HepG2 (cell line): Measurements from ENCODE around the gene TANGO2. TPM values are rescaled to one million over a fixed set of nuclear protein-coding genes. Genes with fewer than 3 reads are reported as not detected.

Experiments
- ATAC-seq: fragments of 200-7000 bp; cut with Tn5 transposase; 3 replicates; pipeline ENCODE4 v1.9.1; 2020; ENCODE audit warnings: mild to moderate bottlenecking, moderate library complexity
- BruUV-seq: library from RNA; stranded (reverse); fragments of 400-500 nt; replicated peaks from 2 replicates; lab custom pipeline; 2021; lab: Mats Ljungman, UMichigan
- CTCF ChIA-PET: fragments of 300-600 bp; formaldehyde crosslinking; extraction: SDS; loops from one replicate; lab custom pipeline; 2021; ENCODE audit warnings: low total read pairs, inconsistent platforms, low intra/inter-chr PET ratio; lab: Yijun Ruan, JAX
- POLR2A ChIA-PET: fragments of 350-600 bp; sonication (Branson Sonifier 250); formaldehyde crosslinking; loops from one replicate; lab custom pipeline; 2020; ENCODE audit warnings: antibody characterized with exemption, inconsistent platforms; lab: Yijun Ruan, JAX
- DNase-seq: peaks from one replicate; pipeline ENCODE4 v3.0.0-alpha.2; 2015; ENCODE audit warnings: low spot score
- FAIRE-seq: peaks from 3 replicates; lab custom pipeline; 2011; peaks lifted over from hg19 to GRCh38; lab: Jason Lieb, UNC
- H2AFZ ChIP-seq: one replicate; pipeline ENCODE4 v1.6.1; 2011; ENCODE audit warnings: low read length, inconsistent platforms
- H3K27ac ChIP-seq: fragments of 300-600 bp; 3 replicates; pipeline ENCODE4 v1.8.0; 2011; ENCODE audit warnings: mixed run types, mild to moderate bottlenecking, mixed read lengths, low read length, inconsistent platforms; ENCODE audit not compliant: insufficient read depth; ENCODE audit errors: extremely low read length
- H3K27me3 ChIP-seq, 2 experiments: fragments of 200-600 bp in 1 of 2; 2 replicates in 1 of 2; 3 replicates in 1 of 2; pipeline versions ENCODE4 v1.6.0 to v1.8.0; 2011; ENCODE audit warnings: low read length in 2 of 2, mild to moderate bottlenecking in 2 of 2, moderate library complexity in 2 of 2, inconsistent platforms in 1 of 2; ENCODE audit not compliant: insufficient read depth in 2 of 2, control insufficient read depth in 1 of 2
- H3K36me3 ChIP-seq, 2 experiments: fragments of 200-600 bp in 1 of 2; replicated peaks in 1 of 2; 2 replicates in 1 of 2; 3 replicates in 1 of 2; pipeline versions ENCODE4 v1.5.1 to v1.8.0; 2011; ENCODE audit warnings: low read length in 2 of 2, inconsistent platforms in 1 of 2; ENCODE audit not compliant: insufficient read depth in 2 of 2, control insufficient read depth in 1 of 2
- H3K4me1 ChIP-seq: 2 replicates; pipeline ENCODE4 v1.5.1; 2012; ENCODE audit warnings: low read length, inconsistent platforms; ENCODE audit not compliant: insufficient read depth
- H3K4me2 ChIP-seq: 2 replicates; pipeline ENCODE4 v1.6.0; 2011; ENCODE audit warnings: low read depth, low read length, inconsistent platforms
- H3K4me3 ChIP-seq, 3 experiments: fragments of 200-600 bp in 1 of 3; sonication (generic), shearing (Covaris generic) in 1 of 3; replicated peaks in 1 of 3; 2 replicates each; pipeline ENCODE4 v1.5.1; 2011 to 2016; ENCODE audit warnings: low read length in 3 of 3, inconsistent platforms in 2 of 3, low read depth in 2 of 3, mild to moderate bottlenecking in 2 of 3, control low read depth in 1 of 3, mixed read lengths in 1 of 3; ENCODE audit not compliant: insufficient read depth in 1 of 3
- H3K79me2 ChIP-seq: one replicate; pipeline ENCODE4 v1.6.1; 2011; ENCODE audit warnings: low read length, inconsistent platforms; ENCODE audit not compliant: insufficient read depth
- H3K9ac ChIP-seq: 2 replicates; pipeline ENCODE4 v1.6.0; 2011; ENCODE audit warnings: mild to moderate bottlenecking, low read depth, low read length, inconsistent platforms; ENCODE audit not compliant: insufficient read depth
- H3K9me3 ChIP-seq: 2 replicates; pipeline ENCODE4 v1.5.1; 2012; ENCODE audit warnings: mild to moderate bottlenecking, low read length
- H4K20me1 ChIP-seq: 2 replicates; pipeline ENCODE4 v1.6.0; 2011; ENCODE audit warnings: inconsistent platforms, mild to moderate bottlenecking, low read length, moderate library complexity; ENCODE audit not compliant: insufficient read depth
- AGO1 ChIP-seq: fragments of 200-400 bp; formaldehyde crosslinking; IDR thresholded peaks from 2 replicates; pipeline ENCODE4 v1.6.1; 2017; ENCODE audit warnings: mild to moderate bottlenecking, low read depth, low read length, moderate library complexity; ENCODE audit not compliant: poor library complexity, severe bottlenecking
- AGO2 ChIP-seq: fragments of 200-400 bp; formaldehyde crosslinking; optimal IDR thresholded peaks from 2 replicates; pipeline ENCODE3; 2017; ENCODE audit warnings: mild to moderate bottlenecking, low read depth, low read length, moderate library complexity
- MTF1 ChIP-seq: sonication (generic); formaldehyde crosslinking; IDR thresholded peaks from 2 replicates; pipeline ENCODE4 v1.5.0; 2020; ENCODE audit warnings: missing genetic modification reagents
- PHF8 ChIP-seq: sonication (generic); formaldehyde crosslinking; IDR thresholded peaks from 2 replicates; pipeline ENCODE4 v1.5.0; 2020; ENCODE audit warnings: missing genetic modification reagents
- POLR2A ChIP-seq, 2 experiments: IDR thresholded peaks; 2 replicates each; pipeline ENCODE4 v1.6.1; 2011; ENCODE audit warnings: low read depth in 2 of 2, low read length in 2 of 2, mild to moderate bottlenecking in 1 of 2, moderate library complexity in 1 of 2; ENCODE audit not compliant: insufficient read depth in 1 of 2
- RBFOX2 ChIP-seq: fragments of 200-400 bp; formaldehyde crosslinking; IDR thresholded peaks from 2 replicates; pipeline ENCODE4 v1.6.1; 2017; ENCODE audit warnings: low read depth, mild to moderate bottlenecking, low read length
- SAFB2 ChIP-seq: sonication (generic); formaldehyde crosslinking; IDR thresholded peaks from 2 replicates; pipeline ENCODE4 v1.5.1; 2020; ENCODE audit warnings: missing genetic modification reagents, low read depth, mild to moderate bottlenecking, borderline replicate concordance
- SRY ChIP-seq: sonication (generic); formaldehyde crosslinking; IDR thresholded peaks from 2 replicates; pipeline ENCODE4 v1.8.0; 2022; ENCODE audit warnings: mild to moderate bottlenecking, missing genetic modification reagents
- ZNF839 ChIP-seq: sonication (generic); formaldehyde crosslinking; IDR thresholded peaks from 2 replicates; pipeline ENCODE4 v1.4.0; 2020; ENCODE audit warnings: missing genetic modification reagents, mild to moderate bottlenecking, borderline replicate concordance
- whole genome bisulfite sequencing: methylation state at CpG from one replicate; pipeline ENCODE4 v1.1.6; 2017; ENCODE audit warnings: low lambda C conversion rate; 5-methylcytosine and 5-hydroxymethylcytosine counted together
- in situ Hi-C: cut with HindIII; loops from 2 replicates; pipeline ENCODE4 v1.10.0; 2017; ENCODE audit warnings: low pct_unique_long_range_greater_than_20kb; ENCODE audit not compliant: extremely low pct_ligation_motif_present
- intact Hi-C: fragments of 100-400 bp; cut with micrococcal nuclease; formaldehyde crosslinking; loops from one replicate; pipeline ENCODE4 v1.10.0; 2022; ENCODE audit not compliant: unreplicated experiment
- polyA plus RNA-seq, 8 experiments: library from polyadenylated mRNA; depleted of rRNA in 3 of 8; stranded (reverse) in 7 of 8; unstranded in 1 of 8; fragments of >200 nt; fragmentation: Illumina TruSeq in 4 of 8; extraction: Trizol in 4 of 8; gene quantifications; 2 replicates each; pipeline versions ENCODE4 v1.2.1 to v1.2.3, GENCODE V29; 2011 to 2016; ENCODE audit warnings: low read depth in 4 of 8, missing spikeins in 1 of 8, mixed read lengths in 1 of 8; ENCODE audit not compliant: insufficient read depth in 1 of 8
- total RNA-seq, 5 experiments: library from RNA; depleted of rRNA; stranded (reverse); fragments of >200 nt; fragmentation: Illumina TruSeq; extraction: Trizol; gene quantifications; 2 replicates each; pipeline ENCODE4 v1.2.3, GENCODE V29; 2016; ENCODE audit warnings: low read depth in 1 of 5
- TF ChIP-seq, protein P1 (sequence below): sonication (generic); formaldehyde crosslinking; IDR thresholded peaks from 2 replicates; pipeline ENCODE4 v1.4.0; 2020; ENCODE audit warnings: missing genetic modification reagents

TANGO2 gene
- total and polyA plus RNA-seq, 2 of the 13 experiments (the other 11 are each of a cell fraction or from before 2014, with no cell fraction given), result 12.9 to 14.8 TPM

DNA sequence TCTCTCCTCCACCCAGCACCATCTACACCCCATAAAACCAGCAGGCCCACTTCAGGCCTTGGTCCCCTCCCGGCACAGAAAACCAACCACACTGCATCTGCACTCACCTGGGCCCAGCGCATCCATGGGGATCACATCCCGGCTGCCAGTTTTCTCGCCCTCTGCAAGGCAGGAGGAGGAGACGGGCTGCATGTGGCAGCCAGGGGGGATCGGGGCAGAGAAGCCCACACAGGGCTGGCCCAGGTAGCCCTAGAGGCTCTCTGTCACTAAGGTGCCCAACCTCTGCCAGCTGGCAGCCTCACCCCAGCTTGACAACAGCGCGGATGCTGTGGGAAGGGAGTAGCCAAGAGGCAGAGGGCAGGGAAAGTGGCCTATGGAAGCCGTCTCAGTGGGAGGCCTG, 48.7 kb upstream of the TANGO2 start:
- no peak overlapping the region for H3K4me3 ChIP-seq

DNA sequence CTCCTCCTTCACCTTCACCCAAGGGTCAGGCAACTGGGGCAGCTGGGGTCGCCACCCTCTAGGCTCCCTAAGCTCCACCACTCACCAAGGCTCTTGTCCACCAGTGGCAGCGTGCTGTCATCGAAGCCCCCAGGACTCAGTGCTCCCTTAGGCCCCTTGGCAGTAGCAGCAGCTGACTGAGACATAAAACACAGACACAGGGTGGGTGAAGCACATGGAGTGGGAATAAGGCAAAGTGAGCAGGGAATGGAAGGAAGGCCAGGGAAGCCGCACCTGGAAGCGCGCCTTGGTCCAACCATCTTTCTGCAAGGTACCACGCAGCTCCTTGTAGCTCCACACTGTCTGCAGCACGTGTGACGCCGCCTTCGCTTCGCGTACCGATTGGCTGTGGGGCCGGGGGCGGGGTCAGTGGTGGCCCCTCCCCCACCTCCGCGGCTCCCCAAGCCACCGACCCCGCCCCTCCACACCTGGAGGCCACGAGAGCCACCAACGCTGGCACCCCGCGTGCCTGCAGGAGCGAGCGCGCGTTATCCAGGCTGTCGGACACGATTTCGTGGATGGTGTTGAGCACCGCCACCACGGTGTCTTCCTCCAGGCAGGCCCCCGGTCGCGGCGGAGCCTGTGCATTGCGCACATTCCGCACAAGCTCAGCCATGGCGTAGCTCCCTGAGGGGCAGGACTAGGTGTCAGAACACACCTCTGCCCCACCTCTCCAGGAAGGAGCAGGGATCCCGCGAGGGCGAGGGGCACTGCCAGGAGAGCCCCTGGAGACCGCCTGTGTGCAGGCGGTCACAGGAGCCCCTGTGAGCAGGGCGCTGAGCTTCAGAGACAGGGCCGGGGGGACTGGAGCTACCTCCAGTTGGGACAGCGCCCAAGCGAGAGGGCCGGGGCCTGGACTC, 48.0 kb upstream of the TANGO2 start:
- intact Hi-C loops, result no loop called here
- Histone ChIP-seq H3K4me3 (no peak overlapping the region), H4K20me1 (no peaks in the 10 kb centered on the region), H3K9ac (no peak overlapping the region), H3K4me2 (no peak overlapping the region), H3K9me3 (no peaks in the 10 kb centered on the region), H3K4me1 (peaks cover 37% of the 10 kb centered on the region)
- CTCF ChIA-PET, result no interaction called here
- ATAC-seq (no peak), DNase-seq (no peak), FAIRE-seq (no peak)
- WGBS, result 96% methylated on average over 45 of the region's 50 CpGs
- no TSS peak for BruUV-seq
- in situ Hi-C loops, result loop anchor here (5.0 kb wide), 1 partner anchor 39 kb away; no protein-coding TSS in a partner anchor
- POLR2A ChIA-PET, result interaction anchor here (1.5 to 3.2 kb wide), 3 partner anchors 10 to 20 kb away, joined by 5 to 12 read pairs (median 11); no protein-coding TSS in a partner anchor
- TF ChIP-seq AGO1, result peak; percentile 59
- TF ChIP-seq, protein P1, sequence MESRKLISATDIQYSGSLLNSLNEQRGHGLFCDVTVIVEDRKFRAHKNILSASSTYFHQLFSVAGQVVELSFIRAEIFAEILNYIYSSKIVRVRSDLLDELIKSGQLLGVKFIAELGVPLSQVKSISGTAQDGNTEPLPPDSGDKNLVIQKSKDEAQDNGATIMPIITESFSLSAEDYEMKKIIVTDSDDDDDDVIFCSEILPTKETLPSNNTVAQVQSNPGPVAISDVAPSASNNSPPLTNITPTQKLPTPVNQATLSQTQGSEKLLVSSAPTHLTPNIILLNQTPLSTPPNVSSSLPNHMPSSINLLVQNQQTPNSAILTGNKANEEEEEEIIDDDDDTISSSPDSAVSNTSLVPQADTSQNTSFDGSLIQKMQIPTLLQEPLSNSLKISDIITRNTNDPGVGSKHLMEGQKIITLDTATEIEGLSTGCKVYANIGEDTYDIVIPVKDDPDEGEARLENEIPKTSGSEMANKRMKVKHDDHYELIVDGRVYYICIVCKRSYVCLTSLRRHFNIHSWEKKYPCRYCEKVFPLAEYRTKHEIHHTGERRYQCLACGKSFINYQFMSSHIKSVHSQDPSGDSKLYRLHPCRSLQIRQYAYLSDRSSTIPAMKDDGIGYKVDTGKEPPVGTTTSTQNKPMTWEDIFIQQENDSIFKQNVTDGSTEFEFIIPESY (CRISPR knock-in tag), result peak; percentile 80; the same call in 1 of the 2 replicates
- no peak for TF ChIP-seq SRY (CRISPR knock-in tag)
- peak; percentile 47 for TF ChIP-seq AGO2
- TF ChIP-seq MTF1 (CRISPR knock-in tag), result no peak
- peak; percentile 28; the same call in 1 of the 2 replicates for TF ChIP-seq RBFOX2
- no peak for TF ChIP-seq ZNF839
- TF ChIP-seq PHF8 (CRISPR knock-in tag), result 0 out of 2 replicates have a peak, but pooled peaks have one; percentile 13
- TF ChIP-seq, all 625 proteins: peak for 5
- no peak overlapping the region for H3K27ac ChIP-seq
- H3K36me3 ChIP-seq, result peaks cover 7 to 10% of the 10 kb centered on the region in 2 experiments; a peak in 4 of 5 replicates
- no peak overlapping the region for H2AFZ ChIP-seq
- no peaks in the 10 kb centered on the region for H3K27me3 ChIP-seq
- no peaks in the 10 kb centered on the region for H3K79me2 ChIP-seq

More for the DNA sequence above, 48.7 kb upstream of the TANGO2 start:
- 97% methylated on average over 7 of the region's 9 CpGs for WGBS
- FAIRE-seq, result no peak
- no peak for ATAC-seq
- CTCF ChIA-PET, result no interaction called here
- in situ Hi-C loops (loop anchor here (5.0 kb wide), 1 partner anchor 40 kb away; no protein-coding TSS in a partner anchor), intact Hi-C loops (no loop called here)
- Histone ChIP-seq H3K36me3 (peaks cover 7 to 16% of the 10 kb centered on the region in 2 experiments; a peak in 4 of 5 replicates), H2AFZ (no peak overlapping the region), H3K4me2 (no peak overlapping the region), H3K27me3 (no peaks in the 10 kb centered on the region), H4K20me1 (no peaks in the 10 kb centered on the region), H3K9me3 (no peaks in the 10 kb centered on the region), H3K79me2 (no peaks in the 10 kb centered on the region), H3K4me1 (peaks cover 44% of the 10 kb centered on the region), H3K27ac (peak overlapping the region; percentile 79), H3K9ac (no peak overlapping the region)
- no TSS peak for BruUV-seq
- TF ChIP-seq SAFB2 (CRISPR knock-in tag), result no peak
- TF ChIP-seq POLR2A (IDR thresholded peaks at IDR 0.05; ENCODE audit: insufficient read depth in 1 of 2, low read depth in 2 of 2, low read length in 2 of 2), result peak in 1 of 2 experiments; percentile 36; a peak in 1 of 4 replicates
- POLR2A ChIA-PET, result interaction anchor here (0.9 to 3.2 kb wide), 3 partner anchors 10 to 41 kb away, joined by 3 to 12 read pairs (median 11); no protein-coding TSS in a partner anchor
- no peak for DNase-seq
